PC-3 (cell line): Measurements from ENCODE around the gene SMPD1. TPM values are rescaled to one million over a fixed set of nuclear protein-coding genes. Genes with fewer than 3 reads are reported as not detected.

Experiments used
- ATAC-seq: fragments of 200-7000 bp; cut with Tn5 transposase; 2 replicates; pipeline ENCODE4 v1.9.1; 2020; ENCODE audit warnings: mild to moderate bottlenecking, moderate library complexity
- BruUV-seq: library from RNA; stranded (reverse); fragments of 400-500 nt; replicated peaks from 2 replicates; lab custom pipeline; 2021; lab: Mats Ljungman, UMichigan
- CTCF ChIA-PET: fragments of 300-600 bp; sonication (Branson Sonifier 250); formaldehyde crosslinking; loops from one replicate; lab custom pipeline; 2022; ENCODE audit warnings: antibody characterized with exemption; lab: Charles Lee
- POLR2A ChIA-PET: fragments of 300-600 bp; sonication (Branson Sonifier 250); formaldehyde crosslinking; loops from one replicate; lab custom pipeline; 2022; ENCODE audit warnings: antibody characterized with exemption; ENCODE audit not compliant: unreplicated experiment; lab: Charles Lee
- DNase-seq: peaks from one replicate; pipeline ENCODE4 v3.0.0-alpha.2; 2015
- H2AFZ ChIP-seq: fragments of 300-600 bp; sonication (generic); 2 replicates; pipeline ENCODE4 v1.6.0; 2016; ENCODE audit warnings: antibody characterized with exemption, low read length
- H3F3A ChIP-seq: fragments of 300-600 bp; sonication (generic); one replicate; pipeline ENCODE4 v1.6.0; 2017; ENCODE audit warnings: antibody characterized with exemption, low read length, control low read depth, mild to moderate bottlenecking; ENCODE audit not compliant: unreplicated experiment
- H3K27ac ChIP-seq: fragments of 300-600 bp; sonication (generic); 2 replicates; pipeline ENCODE4 v1.5.1; 2016; ENCODE audit warnings: mild to moderate bottlenecking, low read length
- H3K27me3 ChIP-seq: fragments of 300-600 bp; sonication (generic); 2 replicates; pipeline ENCODE4 v1.6.1; 2016; ENCODE audit warnings: low read length, mixed read lengths
- H3K36me3 ChIP-seq: fragments of 300-600 bp; sonication (generic); 2 replicates; pipeline ENCODE4 v1.6.1; 2016; ENCODE audit warnings: low read depth, mixed run types, low read length, mixed read lengths
- H3K4me1 ChIP-seq: fragments of 300-600 bp; sonication (generic); 2 replicates; pipeline ENCODE4 v1.5.1; 2016; ENCODE audit warnings: low read length; ENCODE audit not compliant: insufficient read depth
- H3K4me2 ChIP-seq: fragments of 300-600 bp; sonication (generic); 2 replicates; pipeline ENCODE4 v1.6.0; 2016; ENCODE audit warnings: low read length
- H3K4me3 ChIP-seq: fragments of 300-600 bp; sonication (generic); 2 replicates; pipeline ENCODE4 v1.5.1; 2016; ENCODE audit warnings: mild to moderate bottlenecking, low read length, mixed read lengths
- H3K79me2 ChIP-seq: fragments of 300-600 bp; sonication (generic); 2 replicates; pipeline ENCODE4 v1.6.1; 2017; ENCODE audit warnings: low read length, mixed read lengths
- H3K9ac ChIP-seq: fragments of 300-600 bp; sonication (generic); 2 replicates; pipeline ENCODE4 v1.6.0; 2016; ENCODE audit warnings: mild to moderate bottlenecking, low read length
- H3K9me2 ChIP-seq: fragments of 300-600 bp; sonication (generic); replicated peaks from 2 replicates; pipeline ENCODE4 v1.6.1; 2016; ENCODE audit warnings: mixed run types, low read length, mixed read lengths
- H3K9me3 ChIP-seq: fragments of 300-600 bp; sonication (generic); 2 replicates; pipeline ENCODE4 v1.6.1; 2016; ENCODE audit warnings: low read length, mixed read lengths
- H4K20me1 ChIP-seq: fragments of 300-600 bp; sonication (generic); 2 replicates; pipeline ENCODE4 v1.6.1; 2016; ENCODE audit warnings: low read length, mixed read lengths
- CTCF ChIP-seq: fragments of 300-600 bp; sonication (generic); conservative IDR thresholded peaks from 2 replicates; pipeline ENCODE4 v1.5.1; 2017; ENCODE audit warnings: antibody characterized with exemption, low read depth, mild to moderate bottlenecking, low read length
- EZH2 ChIP-seq: fragments of 300-600 bp; sonication (generic); IDR thresholded peaks from one replicate; pipeline ENCODE4 v1.6.1; 2017; ENCODE audit warnings: antibody characterized with exemption, mild to moderate bottlenecking, low read length; ENCODE audit not compliant: unreplicated experiment
- EZH2phosphoT487 ChIP-seq: fragments of 300-600 bp; sonication (generic); IDR thresholded peaks from 2 replicates; pipeline ENCODE4 v1.6.1; 2018; ENCODE audit warnings: mild to moderate bottlenecking, antibody characterized with exemption, low read length, borderline replicate concordance
- intact Hi-C: fragments of 100-400 bp; cut with micrococcal nuclease; formaldehyde crosslinking; loops from 2 replicates; pipeline ENCODE4 v1.9.0; 2023
- total RNA-seq: library from RNA; depleted of rRNA; stranded (reverse); fragments of >200 nt; gene quantifications from 2 replicates; pipeline ENCODE4 v1.2.3, GENCODE V29; 2014

Gene SMPD1
- total RNA-seq, 1 experiment from 2014 or later, result 12.1 TPM

- intact Hi-C loops, result no loop called here
- no peaks in the 10 kb centered on the region for H3F3A ChIP-seq
- no peak overlapping the region for H3K9ac ChIP-seq
- H3K4me1 ChIP-seq, result no peaks in the 10 kb centered on the region
- H3K36me3 ChIP-seq, result no peaks in the 10 kb centered on the region
- H3K79me2 ChIP-seq, result no peaks in the 10 kb centered on the region
- no peaks in the 10 kb centered on the region for H4K20me1 ChIP-seq
- no TSS peak for BruUV-seq
- H3K9me2 ChIP-seq, result no peaks in the 10 kb centered on the region
- no peak overlapping the region for H3K4me2 ChIP-seq
- POLR2A ChIA-PET, result no interaction called here
- no peak overlapping the region for H3K27ac ChIP-seq
- ATAC-seq (no peak), DNase-seq (no peak)
- H3K27me3 ChIP-seq, result no peaks in the 10 kb centered on the region
- CTCF ChIA-PET, result no interaction called here
- no peak for TF ChIP-seq CTCF
- no peak for TF ChIP-seq EZH2
- no peak for TF ChIP-seq EZH2phosphoT487
- H3K4me3 ChIP-seq, result no peak overlapping the region
- no peaks in the 10 kb centered on the region for H3K9me3 ChIP-seq
- no peak overlapping the region for H2AFZ ChIP-seq
These were observed 15.6 kb downstream of the SMPD1 start for GRCh38 chr11:6405846-6406245.

GRCh38 chr11:6406370-6406769, 16.1 kb downstream of the SMPD1 start:
- intact Hi-C loops, result no loop called here
- POLR2A ChIA-PET, result no interaction called here
- no TSS peak for BruUV-seq

More at GRCh38 chr11:6406370-6406769, 16.1 kb downstream of the SMPD1 start:
- no peak overlapping the region for H3K27ac ChIP-seq
- no peak overlapping the region for H3K4me2 ChIP-seq
- ATAC-seq (no peak), DNase-seq (no peak)
- no peaks in the 10 kb centered on the region for H3K9me2 ChIP-seq
- no peak overlapping the region for H3K4me3 ChIP-seq
- no peak overlapping the region for H3K9ac ChIP-seq
- CTCF ChIA-PET, result no interaction called here
- H4K20me1 ChIP-seq, result no peaks in the 10 kb centered on the region
- TF ChIP-seq EZH2phosphoT487, result no peak
- no peak for TF ChIP-seq CTCF
- no peaks in the 10 kb centered on the region for H3K36me3 ChIP-seq
- H3K4me1 ChIP-seq, result no peaks in the 10 kb centered on the region
- no peaks in the 10 kb centered on the region for H3K27me3 ChIP-seq
- H3K9me3 ChIP-seq, result no peaks in the 10 kb centered on the region
- H3K79me2 ChIP-seq, result no peaks in the 10 kb centered on the region
- no peaks in the 10 kb centered on the region for H3F3A ChIP-seq
- no peak overlapping the region for H2AFZ ChIP-seq
